Gastroesophageal sphincter (tissue), 3 donors: Measurements from ENCODE around the gene NR3C2.

Source experiments
- CTCF ChIP-seq, 4 experiments: fragments of 200-600 bp in 2 of 4; fragments of 450-650 bp in 2 of 4; sonication (generic) in 1 of 4; IDR thresholded peaks; one replicate each; pipeline ENCODE4 v1.5.1; 2017 to 2019; ENCODE audit warnings: antibody characterized with exemption in 4 of 4, mild to moderate bottlenecking in 2 of 4, moderate library complexity in 2 of 4
- EP300 ChIP-seq: sonication (generic); formaldehyde crosslinking; IDR thresholded peaks from one replicate; pipeline ENCODE4 v1.6.1; 2017; ENCODE audit warnings: antibody characterized with exemption, mild to moderate bottlenecking
- POLR2A ChIP-seq, 2 donors: fragments of 450-650 bp; IDR thresholded peaks; one replicate each; pipeline ENCODE4 v1.6.1; 2017; ENCODE audit warnings: antibody characterized with exemption in 2 of 2, mild to moderate bottlenecking in 2 of 2, moderate library complexity in 1 of 2
- POLR2AphosphoS5 ChIP-seq: sonication (generic); formaldehyde crosslinking; IDR thresholded peaks from one replicate; pipeline ENCODE4 v1.6.1; 2017; ENCODE audit warnings: antibody characterized with exemption

DNA sequence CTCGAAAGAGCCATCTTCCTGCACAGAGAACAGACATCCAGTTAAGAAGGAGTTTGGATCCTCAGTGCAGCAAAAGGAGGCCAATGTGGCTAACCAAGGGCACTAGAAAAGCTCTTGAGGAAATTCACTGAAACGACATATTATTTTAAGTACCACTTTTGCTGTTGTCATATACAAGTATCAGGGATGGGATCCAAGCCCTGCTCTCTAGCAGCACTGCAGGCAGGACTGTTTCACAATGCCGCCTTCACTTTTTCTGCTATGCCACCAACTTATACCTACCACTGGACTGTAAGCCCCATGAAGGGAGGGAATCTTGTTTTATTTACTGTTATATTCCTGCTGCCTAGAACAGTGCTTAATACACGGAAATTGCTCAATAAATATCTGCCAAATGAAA is 299.0 kb downstream of the NR3C2 start:
- TF ChIP-seq CTCF (IDR thresholded peaks at IDR 0.05), result no peak
- no peak for TF ChIP-seq POLR2AphosphoS5
- no peak for TF ChIP-seq POLR2A (IDR thresholded peaks at IDR 0.05)
- no peak for TF ChIP-seq EP300
